Right ventricle myocardium inferior (tissue), 1 donor: ENCODE results near the gene RFX6. TPM values are rescaled to one million over a fixed set of nuclear protein-coding genes. Genes with fewer than 3 reads are reported as not detected.

Source experiments
- ATAC-seq: fragments of 200-7000 bp; cut with Tn5 transposase; one replicate; pipeline ENCODE4 v1.9.1; 2020; ENCODE audit warnings: mild to moderate bottlenecking, moderate library complexity
- DNase-seq: peaks from one replicate; pipeline ENCODE4 v3.0.0; 2021; ENCODE audit errors: missing footprints
- intact Hi-C: fragments of 100-400 bp; cut with DNase I; formaldehyde crosslinking; loops from one replicate; pipeline ENCODE4 v1.11.0; 2022
- total RNA-seq: library from RNA; stranded (reverse); fragmentation: NEBNext Ultra II Directional; extraction: Animal tissue kit (Norgen Biotek cat#: 25700); gene quantifications from one replicate; pipeline ENCODE4 v1.2.1, GENCODE V29; 2021
- donor health status: DM: no; HTN: yes; CAD: no; lungs with severe emphysema.

The RFX6 gene
- total RNA-seq, 1 donor from 2014 or later, result not detected

- DNase-seq (no peak), ATAC-seq (no peak)
- intact Hi-C loops, result no loop called here
Observed at GRCh38 chr6:116954938-116955337, 77.9 kb downstream of the RFX6 start.

GRCh38 chr6:116955773-116956172 lies 78.7 kb downstream of the RFX6 start:
- intact Hi-C loops, result no loop called here
- ATAC-seq (no peak), DNase-seq (no peak)

GRCh38 chr6:116963972-116964371 lies 86.9 kb downstream of the RFX6 start:
- intact Hi-C loops, result loop anchor here (10.0 kb wide), 1 partner anchor 179 kb away; no protein-coding TSS in a partner anchor
- no peak for DNase-seq
- no peak for ATAC-seq

GRCh38 chr6:116966675-116967576 lies 89.9 kb downstream of the RFX6 start:
- intact Hi-C loops, result loop anchor here (10.0 kb wide), 1 partner anchor 182 kb away; no protein-coding TSS in a partner anchor
- DNase-seq (no peak), ATAC-seq (no peak)

GRCh38 chr6:116969211-116969863 lies 92.3 kb downstream of the RFX6 start:
- no peak for ATAC-seq
- no peak for DNase-seq
- intact Hi-C loops, result loop anchor here (10.0 kb wide), 1 partner anchor 185 kb away; no protein-coding TSS in a partner anchor

GRCh38 chr6:116971959-116972358 lies 94.9 kb downstream of the RFX6 start:
- DNase-seq (no peak), ATAC-seq (no peak)
- intact Hi-C loops, result loop anchor here (5.0 kb wide), 2 partner anchors 225 to 345 kb away; no protein-coding TSS in a partner anchor

- no peak for ATAC-seq
- DNase-seq, result no peak
- intact Hi-C loops, result loop anchor here (5.0 kb wide), 2 partner anchors 223 to 343 kb away; no protein-coding TSS in a partner anchor
Observed at GRCh38 chr6:116973976-116974375, 96.9 kb downstream of the RFX6 start.

- intact Hi-C loops, result loop anchor here (5.0 kb wide), 2 partner anchors 223 to 343 kb away; no protein-coding TSS in a partner anchor
- DNase-seq, result no peak
- ATAC-seq, result no peak
Observed at GRCh38 chr6:116974526-116975316, 97.7 kb downstream of the RFX6 start.

GRCh38 chr6:116975600-116975999 lies 98.6 kb downstream of the RFX6 start:
- intact Hi-C loops, result no loop called here
- ATAC-seq, result no peak

GRCh38 chr6:116979560-116979959 lies 102.5 kb downstream of the RFX6 start:
- no peak for ATAC-seq
- intact Hi-C loops, result no loop called here
- no peak for DNase-seq

More at GRCh38 chr6:116975600-116975999, 98.6 kb downstream of the RFX6 start:
- no peak for DNase-seq

Other genes starting within 250 kb of the RFX6 start
- 3.8 TPM for gene ZUP1, start 208.5 kb upstream of the RFX6 start, total RNA-seq
- gene KPNA5, start 196.0 kb upstream of the RFX6 start, total RNA-seq, result 7.3 TPM
- gene FAM162B, start 111.5 kb upstream of the RFX6 start, total RNA-seq, result 3.8 TPM
- gene GPRC6A, start 48.2 kb upstream of the RFX6 start, total RNA-seq, result not detected